MM.1S (cell line): ENCODE data around the gene TMED7.

Experiments
- DNase-seq: peaks from one replicate; pipeline ENCODE4 v3.0.0-alpha.2; 2015
- H2AFZ ChIP-seq: fragments of 300-600 bp; sonication (generic); 2 replicates; pipeline ENCODE4 v1.6.0; 2016; ENCODE audit warnings: antibody characterized with exemption, low read length
- H3F3A ChIP-seq: fragments of 300-600 bp; sonication (generic); 2 replicates; pipeline ENCODE4 v1.6.1; 2016; ENCODE audit warnings: mild to moderate bottlenecking, antibody characterized with exemption, low read length, moderate library complexity, mixed read lengths; ENCODE audit not compliant: insufficient read depth
- H3K27ac ChIP-seq: fragments of 300-600 bp; sonication (generic); 2 replicates; pipeline ENCODE4 v1.5.1; 2016; ENCODE audit warnings: mild to moderate bottlenecking, low read length
- H3K27me3 ChIP-seq: fragments of 300-600 bp; sonication (generic); replicated peaks from 2 replicates; pipeline ENCODE4 v1.6.0; 2016; ENCODE audit warnings: low read length; ENCODE audit not compliant: insufficient read depth
- H3K36me3 ChIP-seq: fragments of 300-600 bp; sonication (generic); replicated peaks from 2 replicates; pipeline ENCODE4 v1.6.1; 2016; ENCODE audit warnings: mild to moderate bottlenecking, low read length, mixed read lengths; ENCODE audit not compliant: insufficient read depth
- H3K4me1 ChIP-seq: fragments of 300-600 bp; sonication (generic); 2 replicates; pipeline ENCODE4 v1.6.1; 2016; ENCODE audit warnings: low read length, mixed read lengths
- H3K4me2 ChIP-seq: fragments of 300-600 bp; sonication (generic); 2 replicates; pipeline ENCODE4 v1.6.0; 2016; ENCODE audit warnings: low read depth, low read length
- H3K4me3 ChIP-seq: fragments of 300-600 bp; sonication (generic); 2 replicates; pipeline ENCODE4 v1.5.1; 2016; ENCODE audit warnings: low read length, mixed read lengths
- H3K79me2 ChIP-seq: fragments of 300-600 bp; sonication (generic); 2 replicates; pipeline ENCODE4 v1.6.1; 2016; ENCODE audit warnings: mixed run types, low read length, mixed read lengths
- H3K9ac ChIP-seq: fragments of 300-600 bp; sonication (generic); 2 replicates; pipeline ENCODE4 v1.6.1; 2016; ENCODE audit warnings: low read length, mixed read lengths
- H3K9me2 ChIP-seq: fragments of 300-600 bp; sonication (generic); replicated peaks from 2 replicates; pipeline ENCODE4 v1.6.1; 2016; ENCODE audit warnings: mild to moderate bottlenecking, low read length, mixed read lengths; ENCODE audit not compliant: insufficient read depth
- H3K9me3 ChIP-seq: fragments of 300-600 bp; sonication (generic); replicated peaks from 2 replicates; pipeline ENCODE4 v1.6.1; 2016; ENCODE audit warnings: mild to moderate bottlenecking, low read length, mixed read lengths; ENCODE audit not compliant: insufficient read depth
- H4K20me1 ChIP-seq: fragments of 300-600 bp; sonication (generic); 2 replicates; pipeline ENCODE4 v1.6.1; 2016; ENCODE audit warnings: mild to moderate bottlenecking, low read length, moderate library complexity, mixed read lengths; ENCODE audit not compliant: insufficient read depth
- CTCF ChIP-seq: fragments of 300-600 bp; sonication (generic); IDR thresholded peaks from 2 replicates; pipeline ENCODE4 v1.5.1; 2016; ENCODE audit warnings: antibody characterized with exemption, low read length, mixed read lengths
- EZH2 ChIP-seq: fragments of 300-600 bp; sonication (generic); optimal IDR thresholded peaks from 2 replicates; pipeline ENCODE3; 2017; ENCODE audit warnings: low read depth, mild to moderate bottlenecking, antibody characterized with exemption, low read length, mixed read lengths
- EZH2phosphoT487 ChIP-seq: fragments of 300-600 bp; sonication (generic); IDR thresholded peaks from 2 replicates; pipeline ENCODE4 v1.6.1; 2018; ENCODE audit warnings: antibody characterized with exemption, low read length

The TMED7 gene

GRCh38 chr5:115580941-115581340 is 44.9 kb downstream of the TMED7 start:
- TF ChIP-seq EZH2 (no peak), CTCF (no peak), EZH2phosphoT487 (no peak)
- no peak for DNase-seq

GRCh38 chr5:115579747-115580173 is 46.1 kb downstream of the TMED7 start:
- TF ChIP-seq EZH2: no peak
- no peak for TF ChIP-seq EZH2phosphoT487
- TF ChIP-seq CTCF: no peak
- Histone ChIP-seq H3K36me3 (no peaks in the 10 kb centered on the region), H3K79me2 (no peaks in the 10 kb centered on the region), H3K4me2 (no peak overlapping the region), H3K4me3 (no peak overlapping the region), H2AFZ (no peak overlapping the region), H3K27ac (no peak overlapping the region), H3K4me1 (no peaks in the 10 kb centered on the region), H3K9me3 (no peaks in the 10 kb centered on the region), H3K9me2 (no peaks in the 10 kb centered on the region), H3K9ac (no peak overlapping the region), H3K27me3 (no peaks in the 10 kb centered on the region), H4K20me1 (no peaks in the 10 kb centered on the region), H3F3A (no peaks in the 10 kb centered on the region)
- no peak for DNase-seq

More at GRCh38 chr5:115580941-115581340, 44.9 kb downstream of the TMED7 start:
- H3K36me3 ChIP-seq: no peaks in the 10 kb centered on the region
- H3F3A ChIP-seq: no peaks in the 10 kb centered on the region
- no peaks in the 10 kb centered on the region for H3K79me2 ChIP-seq
- H3K27me3 ChIP-seq: no peaks in the 10 kb centered on the region
- 0 out of 2 replicates have a peak, but pooled peaks cover 4% of the 10 kb centered on the region for H3K4me1 ChIP-seq
- H3K9ac ChIP-seq: no peak overlapping the region
- no peak overlapping the region for H3K4me2 ChIP-seq
- H3K9me3 ChIP-seq: no peaks in the 10 kb centered on the region
- no peaks in the 10 kb centered on the region for H4K20me1 ChIP-seq
- no peak overlapping the region for H2AFZ ChIP-seq
- H3K9me2 ChIP-seq: no peaks in the 10 kb centered on the region
- H3K27ac ChIP-seq: no peak overlapping the region
- no peak overlapping the region for H3K4me3 ChIP-seq

GRCh38 chr5:115579216-115579615 is 46.6 kb downstream of the TMED7 start:
- Histone ChIP-seq H3K36me3 (no peaks in the 10 kb centered on the region), H3K4me3 (no peak overlapping the region), H2AFZ (no peak overlapping the region)

More at GRCh38 chr5:115579216-115579615, 46.6 kb downstream of the TMED7 start:
- no peak overlapping the region for H3K4me2 ChIP-seq
- no peak overlapping the region for H3K27ac ChIP-seq
- no peaks in the 10 kb centered on the region for H3K79me2 ChIP-seq
- TF ChIP-seq CTCF: no peak
- no peak for TF ChIP-seq EZH2
- TF ChIP-seq EZH2phosphoT487: no peak
- no peak overlapping the region for H3K9ac ChIP-seq
- no peaks in the 10 kb centered on the region for H3K9me3 ChIP-seq
- H4K20me1 ChIP-seq: no peaks in the 10 kb centered on the region
- no peaks in the 10 kb centered on the region for H3F3A ChIP-seq
- 0 out of 2 replicates have a peak, but pooled peaks cover 2% of the 10 kb centered on the region for H3K4me1 ChIP-seq
- H3K9me2 ChIP-seq: no peaks in the 10 kb centered on the region
- DNase-seq: no peak
- H3K27me3 ChIP-seq: no peaks in the 10 kb centered on the region
